Measurements from ENCODE around the gene PA2G4. TPM values are rescaled to one million over a fixed set of nuclear protein-coding genes. Genes with fewer than 3 reads are reported as not detected.

PA2G4 gene
- polyA plus RNA-seq, 1 donor (not counting 4 experiments of a cell fraction or from before 2014, with no cell fraction given): 480 TPM

- H2AFZ ChIP-seq (ENCODE audit: control insufficient read depth, low read length): no peak overlapping the region
- H3K79me2 ChIP-seq (ENCODE audit: control insufficient read depth, insufficient read depth, low read length): no peaks in the 10 kb centered on the region
- no peak overlapping the region for H3K27ac ChIP-seq (ENCODE audit: control insufficient read depth, insufficient read depth, low read length)
- no peak overlapping the region for H3K9ac ChIP-seq (ENCODE audit: control insufficient read depth, extremely low read depth, insufficient read depth, low read length)
- no peak overlapping the region for H3K4me2 ChIP-seq (ENCODE audit: control insufficient read depth, extremely low read depth, insufficient read depth, low read depth, low read length)
- H3K27me3 ChIP-seq (ENCODE audit: control insufficient read depth, extremely low read depth, insufficient read depth, low read length): no peaks in the 10 kb centered on the region
- FAIRE-seq: no peak
- H4K20me1 ChIP-seq (ENCODE audit: control insufficient read depth, extremely low read depth, insufficient read depth, low read length): no peaks in the 10 kb centered on the region
- H3K9me3 ChIP-seq (ENCODE audit: control insufficient read depth, low read depth, low read length): no peaks in the 10 kb centered on the region
- H3K4me1 ChIP-seq (ENCODE audit: control insufficient read depth, extremely low read depth, insufficient read depth, low read length): no peaks in the 10 kb centered on the region
- H3K4me3 ChIP-seq (ENCODE audit: control insufficient read depth in 2 of 3, extremely low read depth in 1 of 3, insufficient read depth in 2 of 3, low read depth in 1 of 3, low read length in 3 of 3): no peak overlapping the region
- dilution Hi-C loops (cut with MboI; ENCODE audit: extremely low pct_ligation_motif_present, low sequenced_read_pairs): no loop called here
- no peak for TF ChIP-seq CTCF (optimal IDR thresholded peaks at IDR 0.05 in 1 of 3, IDR thresholded peaks at IDR 0.05 in 1 of 3, conservative IDR thresholded peaks at IDR 0.05 in 1 of 3; ENCODE audit: extremely low read depth in 1 of 3, insufficient read depth in 2 of 3, low read length in 3 of 3)
- TF ChIP-seq EZH2 (IDR thresholded peaks at IDR 0.05; ENCODE audit: low read length): no peak
- H3K9me1 ChIP-seq (ENCODE audit: control insufficient read depth, extremely low read depth, insufficient read depth, low read length): no peaks in the 10 kb centered on the region
- H3K36me3 ChIP-seq (ENCODE audit: control insufficient read depth in 2 of 2, extremely low read depth in 1 of 2, insufficient read depth in 2 of 2, low read length in 2 of 2): peaks cover 49 to 50% of the 10 kb centered on the region in 2 experiments
- DNase-seq (ENCODE audit: low read depth, low spot score): no peak
These were observed 37.8 kb downstream of the PA2G4 start for GRCh38 chr12:56141946-56142784.

- H3K4me3 ChIP-seq (ENCODE audit: control insufficient read depth in 2 of 3, extremely low read depth in 1 of 3, insufficient read depth in 2 of 3, low read depth in 1 of 3, low read length in 3 of 3): no peak overlapping the region
- H3K9me1 ChIP-seq (ENCODE audit: control insufficient read depth, extremely low read depth, insufficient read depth, low read length): no peaks in the 10 kb centered on the region
- dilution Hi-C loops (cut with MboI; ENCODE audit: extremely low pct_ligation_motif_present, low sequenced_read_pairs): no loop called here
- H3K36me3 ChIP-seq (ENCODE audit: control insufficient read depth in 2 of 2, extremely low read depth in 1 of 2, insufficient read depth in 2 of 2, low read length in 2 of 2): peaks cover 39 to 43% of the 10 kb centered on the region in 2 experiments
- H4K20me1 ChIP-seq (ENCODE audit: control insufficient read depth, extremely low read depth, insufficient read depth, low read length): no peaks in the 10 kb centered on the region
- no peaks in the 10 kb centered on the region for H3K79me2 ChIP-seq (ENCODE audit: control insufficient read depth, insufficient read depth, low read length)
- DNase-seq (ENCODE audit: low read depth, low spot score): no peak
- TF ChIP-seq CTCF (optimal IDR thresholded peaks at IDR 0.05 in 1 of 3, IDR thresholded peaks at IDR 0.05 in 1 of 3, conservative IDR thresholded peaks at IDR 0.05 in 1 of 3; ENCODE audit: extremely low read depth in 1 of 3, insufficient read depth in 2 of 3, low read length in 3 of 3): no peak
- TF ChIP-seq EZH2 (IDR thresholded peaks at IDR 0.05; ENCODE audit: low read length): no peak
- H3K4me1 ChIP-seq (ENCODE audit: control insufficient read depth, extremely low read depth, insufficient read depth, low read length): no peaks in the 10 kb centered on the region
- no peak overlapping the region for H3K27ac ChIP-seq (ENCODE audit: control insufficient read depth, insufficient read depth, low read length)
- H3K9me3 ChIP-seq (ENCODE audit: control insufficient read depth, low read depth, low read length): no peaks in the 10 kb centered on the region
- H2AFZ ChIP-seq (ENCODE audit: control insufficient read depth, low read length): no peak overlapping the region
- no peaks in the 10 kb centered on the region for H3K27me3 ChIP-seq (ENCODE audit: control insufficient read depth, extremely low read depth, insufficient read depth, low read length)
- no peak overlapping the region for H3K4me2 ChIP-seq (ENCODE audit: control insufficient read depth, extremely low read depth, insufficient read depth, low read depth, low read length)
- H3K9ac ChIP-seq (ENCODE audit: control insufficient read depth, extremely low read depth, insufficient read depth, low read length): no peak overlapping the region
- FAIRE-seq: no peak
These were observed 38.9 kb downstream of the PA2G4 start for GRCh38 chr12:56143217-56143616.

Measured in keratinocyte (primary cell).